Kidney epithelial cell (primary cell): ENCODE measurements around the gene PROK2. TPM values are rescaled to one million over a fixed set of nuclear protein-coding genes. Genes with fewer than 3 reads are reported as not detected.

Experiments used
- DNase-seq: peaks from one replicate; pipeline ENCODE4 v3.0.0-alpha.2; 2010; ENCODE audit warnings: low read depth
- H3K27me3 ChIP-seq: 2 replicates; pipeline ENCODE4 v1.6.0; 2011; ENCODE audit warnings: low read length; ENCODE audit not compliant: control insufficient read depth, insufficient read depth
- H3K36me3 ChIP-seq: 2 replicates; pipeline ENCODE4 v1.5.1; 2011; ENCODE audit warnings: low read length; ENCODE audit not compliant: control insufficient read depth, insufficient read depth
- H3K4me3 ChIP-seq: 2 replicates; pipeline ENCODE4 v1.5.1; 2011; ENCODE audit warnings: low read depth, mild to moderate bottlenecking, control low read depth, low read length
- total RNA-seq: library from RNA; depleted of rRNA; stranded (reverse); fragments of >200 nt; gene quantifications from 2 replicates; pipeline ENCODE4 v1.2.3, GENCODE V29; 2015
- TF ChIP-seq, protein P1 (sequence below): IDR thresholded peaks from 2 replicates; pipeline ENCODE4 v1.5.1; 2011; ENCODE audit warnings: mild to moderate bottlenecking, moderate library complexity, low read length, control low read depth, inconsistent platforms; ENCODE audit not compliant: insufficient read depth, poor library complexity, severe bottlenecking

The PROK2 gene
- total RNA-seq, 1 donor from 2014 or later, result not detected

DNA sequence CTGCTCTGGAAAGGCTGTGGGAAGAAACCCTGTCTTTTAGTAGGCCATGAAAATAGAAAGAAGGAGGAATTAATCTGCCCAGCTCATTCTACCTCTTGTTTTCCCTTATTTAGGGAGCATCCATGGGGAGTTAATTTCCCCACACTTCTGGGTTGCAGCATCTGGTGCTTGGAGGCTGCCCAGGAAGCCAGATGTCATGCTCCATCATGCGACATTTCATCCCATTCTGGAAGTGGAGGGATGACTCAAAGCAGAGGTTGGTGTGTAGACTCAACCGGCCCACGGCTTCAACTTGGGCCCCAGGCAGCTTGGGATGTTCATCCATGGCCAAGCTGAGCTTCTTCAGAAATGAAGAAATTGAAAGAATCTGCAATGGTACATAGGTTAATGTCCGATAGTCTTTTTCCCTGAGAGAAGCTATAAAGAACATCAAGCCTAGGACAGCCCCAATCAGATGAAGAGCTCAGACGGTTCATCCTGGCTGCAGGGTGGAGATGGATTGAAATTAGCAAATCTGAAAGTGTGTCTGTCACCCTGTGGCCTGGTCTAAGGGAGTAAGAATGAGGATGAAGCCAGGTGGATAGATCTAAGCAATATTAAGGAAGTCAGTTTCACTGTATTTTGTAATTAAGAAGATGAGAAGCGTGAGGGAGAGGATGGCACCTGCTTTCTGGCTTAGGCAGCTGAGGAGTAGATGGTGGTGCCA, 24.5 kb upstream of the PROK2 start:
- Histone ChIP-seq H3K4me3 (no peak overlapping the region), H3K36me3 (no peaks in the 10 kb centered on the region), H3K27me3 (no peaks in the 10 kb centered on the region)
- TF ChIP-seq, protein P1, sequence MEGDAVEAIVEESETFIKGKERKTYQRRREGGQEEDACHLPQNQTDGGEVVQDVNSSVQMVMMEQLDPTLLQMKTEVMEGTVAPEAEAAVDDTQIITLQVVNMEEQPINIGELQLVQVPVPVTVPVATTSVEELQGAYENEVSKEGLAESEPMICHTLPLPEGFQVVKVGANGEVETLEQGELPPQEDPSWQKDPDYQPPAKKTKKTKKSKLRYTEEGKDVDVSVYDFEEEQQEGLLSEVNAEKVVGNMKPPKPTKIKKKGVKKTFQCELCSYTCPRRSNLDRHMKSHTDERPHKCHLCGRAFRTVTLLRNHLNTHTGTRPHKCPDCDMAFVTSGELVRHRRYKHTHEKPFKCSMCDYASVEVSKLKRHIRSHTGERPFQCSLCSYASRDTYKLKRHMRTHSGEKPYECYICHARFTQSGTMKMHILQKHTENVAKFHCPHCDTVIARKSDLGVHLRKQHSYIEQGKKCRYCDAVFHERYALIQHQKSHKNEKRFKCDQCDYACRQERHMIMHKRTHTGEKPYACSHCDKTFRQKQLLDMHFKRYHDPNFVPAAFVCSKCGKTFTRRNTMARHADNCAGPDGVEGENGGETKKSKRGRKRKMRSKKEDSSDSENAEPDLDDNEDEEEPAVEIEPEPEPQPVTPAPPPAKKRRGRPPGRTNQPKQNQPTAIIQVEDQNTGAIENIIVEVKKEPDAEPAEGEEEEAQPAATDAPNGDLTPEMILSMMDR, result no peak
- no peak for DNase-seq

DNA sequence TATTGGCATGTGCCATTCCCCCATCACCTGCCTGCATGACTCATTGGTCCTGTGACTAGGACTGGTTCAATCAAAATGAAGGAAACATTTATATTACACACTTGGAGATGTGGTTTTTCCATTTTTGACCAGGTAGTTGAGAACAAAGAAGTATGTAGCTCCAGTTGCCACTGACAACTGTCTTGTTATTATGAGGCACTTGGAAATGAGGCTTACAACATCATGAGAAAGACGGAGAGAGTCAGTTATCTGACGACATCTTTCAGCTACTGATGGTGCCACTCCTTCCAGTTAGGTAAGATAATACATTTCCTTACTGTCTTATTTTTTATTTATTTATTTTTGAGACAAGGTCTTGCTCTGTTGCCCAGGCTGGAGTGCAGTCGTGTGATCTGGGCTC, 21.8 kb upstream of the PROK2 start:
- no peak overlapping the region for H3K4me3 ChIP-seq
- TF ChIP-seq, protein P1, result no peak
- DNase-seq, result no peak
- no peaks in the 10 kb centered on the region for H3K27me3 ChIP-seq
- H3K36me3 ChIP-seq, result no peaks in the 10 kb centered on the region

DNA sequence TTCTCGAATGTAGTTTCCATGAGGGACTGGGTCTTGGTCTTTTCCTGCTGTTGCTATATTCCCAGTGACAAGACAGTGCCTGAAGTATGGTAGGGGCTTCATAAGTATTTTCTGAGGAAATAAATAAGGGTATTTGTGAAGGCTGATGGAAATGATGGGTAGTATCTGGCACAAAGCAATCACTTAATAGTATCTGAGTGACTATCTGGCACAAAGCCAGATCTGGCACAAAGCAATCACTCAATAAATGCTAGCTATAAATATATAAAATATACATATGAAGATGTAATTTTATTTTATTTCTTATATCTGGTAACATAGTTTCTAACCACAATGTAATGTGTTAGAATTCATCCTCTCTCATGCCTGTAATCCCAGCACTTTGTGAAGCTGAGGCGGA, 20.7 kb upstream of the PROK2 start:
- TF ChIP-seq, protein P1, result no peak
- no peak for DNase-seq
- Histone ChIP-seq H3K36me3 (no peaks in the 10 kb centered on the region), H3K27me3 (no peaks in the 10 kb centered on the region), H3K4me3 (no peak overlapping the region)

DNA sequence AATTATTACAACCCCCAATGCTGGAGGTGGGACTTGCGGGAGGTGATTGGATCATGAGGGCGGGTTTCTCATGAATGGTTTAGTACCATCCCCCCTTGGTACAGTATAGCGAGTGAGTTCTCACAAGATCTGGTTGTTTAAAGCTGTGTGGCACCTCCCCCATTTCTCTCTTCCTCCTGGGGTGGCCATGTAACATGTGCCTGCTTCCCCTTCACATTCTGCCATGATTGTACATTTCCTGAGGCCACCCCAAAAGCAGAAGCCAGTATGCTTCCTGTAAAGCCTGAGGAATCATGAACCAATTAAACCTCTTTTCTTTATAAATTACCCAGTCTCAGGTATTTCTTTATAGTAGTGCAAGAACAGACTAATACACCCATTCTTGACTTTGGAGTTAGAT, 20.3 kb upstream of the PROK2 start:
- TF ChIP-seq, protein P1, result no peak
- Histone ChIP-seq H3K27me3 (no peaks in the 10 kb centered on the region), H3K4me3 (no peak overlapping the region), H3K36me3 (no peaks in the 10 kb centered on the region)
- no peak for DNase-seq

DNA sequence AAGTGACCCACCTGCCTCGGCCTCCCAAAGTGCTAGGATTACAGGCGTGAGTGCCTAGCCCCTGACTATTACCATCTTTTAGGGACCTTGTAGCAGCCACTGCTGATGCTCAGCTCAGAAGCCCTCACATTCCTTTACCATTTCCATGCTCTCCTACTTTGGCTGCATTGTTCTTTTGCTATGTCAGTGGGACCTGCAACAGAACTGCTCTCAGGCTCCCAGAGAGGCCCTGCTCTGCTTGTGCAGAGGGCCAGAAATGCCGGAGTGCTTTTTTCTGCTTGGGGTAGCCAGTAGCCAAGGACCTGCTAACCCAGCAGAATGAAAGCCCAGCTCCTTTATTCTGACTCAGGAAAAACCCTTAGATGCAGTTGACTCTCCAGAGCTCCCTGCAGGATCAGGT, 18.3 kb upstream of the PROK2 start:
- DNase-seq, result no peak
- no peaks in the 10 kb centered on the region for H3K36me3 ChIP-seq
- no peak overlapping the region for H3K4me3 ChIP-seq
- TF ChIP-seq, protein P1, result no peak
- peaks cover 4% of the 10 kb centered on the region for H3K27me3 ChIP-seq

DNA sequence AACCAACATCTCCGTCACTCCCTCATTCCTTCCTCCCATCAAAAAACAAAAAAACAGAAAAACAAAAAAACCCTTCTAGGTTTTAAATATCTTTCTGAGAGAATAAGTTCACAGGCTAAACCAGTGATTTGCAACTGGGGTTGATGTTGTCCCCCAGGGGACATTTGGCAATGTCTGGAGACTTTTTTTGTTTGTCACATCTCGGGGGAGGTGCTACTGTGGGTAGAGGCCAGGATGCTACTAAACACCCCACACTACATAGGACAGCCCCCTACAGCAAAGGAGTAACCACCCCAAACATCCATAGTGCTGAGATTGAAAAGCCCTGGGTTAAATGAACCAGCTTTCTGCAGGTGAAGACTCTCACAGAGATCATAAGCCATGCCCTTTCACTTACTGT, 17.0 kb upstream of the PROK2 start:
- TF ChIP-seq, protein P1, result no peak
- no peak overlapping the region for H3K4me3 ChIP-seq
- H3K36me3 ChIP-seq, result no peaks in the 10 kb centered on the region
- peaks cover 4% of the 10 kb centered on the region for H3K27me3 ChIP-seq
- DNase-seq, result no peak
